HepG2 (cell line): ENCODE measurements around the gene ADGRV1. TPM values are rescaled to one million over a fixed set of nuclear protein-coding genes. Genes with fewer than 3 reads are reported as not detected.
"Not testable (repeated sequence)": the region's sequence is repeated elsewhere in the genome, so short reads cannot be mapped to it uniquely, and the experiment has no call there.

Experiments used
- ATAC-seq: fragments of 200-7000 bp; cut with Tn5 transposase; 3 replicates; pipeline ENCODE4 v1.9.1; 2020; ENCODE audit warnings: mild to moderate bottlenecking, moderate library complexity
- BruUV-seq: library from RNA; stranded (reverse); fragments of 400-500 nt; replicated peaks from 2 replicates; lab custom pipeline; 2021; lab: Mats Ljungman, UMichigan
- CTCF ChIA-PET: fragments of 300-600 bp; formaldehyde crosslinking; extraction: SDS; loops from one replicate; lab custom pipeline; 2021; ENCODE audit warnings: low total read pairs, inconsistent platforms, low intra/inter-chr PET ratio; lab: Yijun Ruan, JAX
- POLR2A ChIA-PET: fragments of 350-600 bp; sonication (Branson Sonifier 250); formaldehyde crosslinking; loops from one replicate; lab custom pipeline; 2020; ENCODE audit warnings: antibody characterized with exemption, inconsistent platforms; lab: Yijun Ruan, JAX
- DNase-seq: peaks from one replicate; pipeline ENCODE4 v3.0.0-alpha.2; 2015; ENCODE audit warnings: low spot score
- FAIRE-seq: peaks from 3 replicates; lab custom pipeline; 2011; peaks lifted over from hg19 to GRCh38; lab: Jason Lieb, UNC
- H2AFZ ChIP-seq: one replicate; pipeline ENCODE4 v1.6.1; 2011; ENCODE audit warnings: low read length, inconsistent platforms
- H3K27ac ChIP-seq: fragments of 300-600 bp; 3 replicates; pipeline ENCODE4 v1.8.0; 2011; ENCODE audit warnings: mixed run types, mild to moderate bottlenecking, mixed read lengths, low read length, inconsistent platforms; ENCODE audit not compliant: insufficient read depth; ENCODE audit errors: extremely low read length
- H3K27me3 ChIP-seq, 2 experiments: fragments of 200-600 bp in 1 of 2; 2 replicates in 1 of 2; 3 replicates in 1 of 2; pipeline versions ENCODE4 v1.6.0 to v1.8.0; 2011; ENCODE audit warnings: low read length in 2 of 2, mild to moderate bottlenecking in 2 of 2, moderate library complexity in 2 of 2, inconsistent platforms in 1 of 2; ENCODE audit not compliant: insufficient read depth in 2 of 2, control insufficient read depth in 1 of 2
- H3K36me3 ChIP-seq, 2 experiments: fragments of 200-600 bp in 1 of 2; replicated peaks in 1 of 2; 2 replicates in 1 of 2; 3 replicates in 1 of 2; pipeline versions ENCODE4 v1.5.1 to v1.8.0; 2011; ENCODE audit warnings: low read length in 2 of 2, inconsistent platforms in 1 of 2; ENCODE audit not compliant: insufficient read depth in 2 of 2, control insufficient read depth in 1 of 2
- H3K4me1 ChIP-seq: 2 replicates; pipeline ENCODE4 v1.5.1; 2012; ENCODE audit warnings: low read length, inconsistent platforms; ENCODE audit not compliant: insufficient read depth
- H3K4me2 ChIP-seq: 2 replicates; pipeline ENCODE4 v1.6.0; 2011; ENCODE audit warnings: low read depth, low read length, inconsistent platforms
- H3K4me3 ChIP-seq, 3 experiments: fragments of 200-600 bp in 1 of 3; sonication (generic), shearing (Covaris generic) in 1 of 3; replicated peaks in 1 of 3; 2 replicates each; pipeline ENCODE4 v1.5.1; 2011 to 2016; ENCODE audit warnings: low read length in 3 of 3, inconsistent platforms in 2 of 3, low read depth in 2 of 3, mild to moderate bottlenecking in 2 of 3, control low read depth in 1 of 3, mixed read lengths in 1 of 3; ENCODE audit not compliant: insufficient read depth in 1 of 3
- H3K79me2 ChIP-seq: one replicate; pipeline ENCODE4 v1.6.1; 2011; ENCODE audit warnings: low read length, inconsistent platforms; ENCODE audit not compliant: insufficient read depth
- H3K9ac ChIP-seq: 2 replicates; pipeline ENCODE4 v1.6.0; 2011; ENCODE audit warnings: mild to moderate bottlenecking, low read depth, low read length, inconsistent platforms; ENCODE audit not compliant: insufficient read depth
- H3K9me3 ChIP-seq: 2 replicates; pipeline ENCODE4 v1.5.1; 2012; ENCODE audit warnings: mild to moderate bottlenecking, low read length
- H4K20me1 ChIP-seq: 2 replicates; pipeline ENCODE4 v1.6.0; 2011; ENCODE audit warnings: inconsistent platforms, mild to moderate bottlenecking, low read length, moderate library complexity; ENCODE audit not compliant: insufficient read depth
- EEA1 ChIP-seq: sonication (generic); formaldehyde crosslinking; IDR thresholded peaks from 2 replicates; pipeline ENCODE4 v1.5.1; 2020; ENCODE audit warnings: mild to moderate bottlenecking, missing genetic modification reagents, borderline replicate concordance
- IRF2 ChIP-seq: IDR thresholded peaks from 2 replicates; pipeline ENCODE4 v1.6.1; 2018; ENCODE audit warnings: missing genetic modification reagents, missing compliant biosample characterization
- NCOA5 ChIP-seq: sonication (generic); formaldehyde crosslinking; IDR thresholded peaks from 2 replicates; pipeline ENCODE4 v1.4.0; 2020; ENCODE audit warnings: missing genetic modification reagents
- ZNF557 ChIP-seq: sonication (generic); formaldehyde crosslinking; IDR thresholded peaks from 2 replicates; pipeline ENCODE4 v1.4.0; 2020; ENCODE audit warnings: missing genetic modification reagents
- ZNF660 ChIP-seq: sonication (generic); formaldehyde crosslinking; IDR thresholded peaks from 2 replicates; pipeline ENCODE4 v1.5.1; 2020; ENCODE audit warnings: mild to moderate bottlenecking, low read depth, missing genetic modification reagents, borderline replicate concordance
- ZNF841 ChIP-seq: sonication (generic); formaldehyde crosslinking; IDR thresholded peaks from 2 replicates; pipeline ENCODE4 v1.8.1; 2023; ENCODE audit warnings: missing genetic modification reagents, borderline replicate concordance
- ZNF883 ChIP-seq: sonication (generic); formaldehyde crosslinking; IDR thresholded peaks from 2 replicates; pipeline ENCODE4 v1.5.1; 2020; ENCODE audit warnings: mild to moderate bottlenecking, missing genetic modification reagents; ENCODE audit errors: not compliant biosample characterization
- WGBS: methylation state at CpG from one replicate; pipeline ENCODE4 v1.1.6; 2017; ENCODE audit warnings: low lambda C conversion rate; 5-methylcytosine and 5-hydroxymethylcytosine counted together
- in situ Hi-C: cut with HindIII; loops from 2 replicates; pipeline ENCODE4 v1.10.0; 2017; ENCODE audit warnings: low pct_unique_long_range_greater_than_20kb; ENCODE audit not compliant: extremely low pct_ligation_motif_present
- intact Hi-C: fragments of 100-400 bp; cut with micrococcal nuclease; formaldehyde crosslinking; loops from one replicate; pipeline ENCODE4 v1.10.0; 2022; ENCODE audit not compliant: unreplicated experiment
- polyA plus RNA-seq, 8 experiments: library from polyadenylated mRNA; depleted of rRNA in 3 of 8; stranded (reverse) in 7 of 8; unstranded in 1 of 8; fragments of >200 nt; fragmentation: Illumina TruSeq in 4 of 8; extraction: Trizol in 4 of 8; gene quantifications; 2 replicates each; pipeline versions ENCODE4 v1.2.1 to v1.2.3, GENCODE V29; 2011 to 2016; ENCODE audit warnings: low read depth in 4 of 8, missing spikeins in 1 of 8, mixed read lengths in 1 of 8; ENCODE audit not compliant: insufficient read depth in 1 of 8
- total RNA-seq, 5 experiments: library from RNA; depleted of rRNA; stranded (reverse); fragments of >200 nt; fragmentation: Illumina TruSeq; extraction: Trizol; gene quantifications; 2 replicates each; pipeline ENCODE4 v1.2.3, GENCODE V29; 2016; ENCODE audit warnings: low read depth in 1 of 5
- TF ChIP-seq, protein P1 (sequence below): sonication (generic); formaldehyde crosslinking; conservative IDR thresholded peaks from 2 replicates; pipeline ENCODE4 v1.8.0; 2022; ENCODE audit warnings: missing genetic modification reagents

ADGRV1 gene
- total and polyA plus RNA-seq, 2 of the 13 experiments (the other 11 are each of a cell fraction or from before 2014, with no cell fraction given) = 1.7 to 3.9 TPM

DNA sequence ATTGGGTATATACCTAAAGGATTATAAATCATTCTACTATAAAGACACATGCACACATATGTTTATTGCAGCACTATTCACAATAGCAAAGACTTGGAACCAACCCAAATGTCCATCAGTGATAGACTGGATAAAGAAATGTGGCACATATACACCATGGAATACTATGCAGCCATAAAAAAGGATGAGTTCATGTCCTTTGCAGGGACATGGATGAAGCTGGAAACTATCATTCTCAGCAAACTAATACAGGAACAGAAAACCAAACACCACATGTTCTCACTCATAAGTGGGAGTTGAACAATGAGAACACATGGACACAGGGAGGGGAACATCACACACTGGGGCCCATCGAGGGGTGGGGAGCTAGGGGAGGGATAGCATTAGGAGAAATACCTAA lies 482.5 kb downstream of the ADGRV1 start:
- H4K20me1 ChIP-seq, H3K4me3 ChIP-seq, DNase-seq, ATAC-seq, in situ Hi-C loops, POLR2A ChIA-PET, H3K79me2 ChIP-seq, H3K36me3 ChIP-seq, H2AFZ ChIP-seq, H3K27me3 ChIP-seq, H3K4me2 ChIP-seq, CTCF ChIA-PET, H3K9ac ChIP-seq, intact Hi-C loops, BruUV-seq, H3K27ac ChIP-seq, FAIRE-seq, H3K9me3 ChIP-seq: not testable (repeated sequence)
- peaks cover 13% of the 10 kb centered on the region for H3K4me1 ChIP-seq
- WGBS = 93% methylated on average over 1 of the region's 1 CpG

DNA sequence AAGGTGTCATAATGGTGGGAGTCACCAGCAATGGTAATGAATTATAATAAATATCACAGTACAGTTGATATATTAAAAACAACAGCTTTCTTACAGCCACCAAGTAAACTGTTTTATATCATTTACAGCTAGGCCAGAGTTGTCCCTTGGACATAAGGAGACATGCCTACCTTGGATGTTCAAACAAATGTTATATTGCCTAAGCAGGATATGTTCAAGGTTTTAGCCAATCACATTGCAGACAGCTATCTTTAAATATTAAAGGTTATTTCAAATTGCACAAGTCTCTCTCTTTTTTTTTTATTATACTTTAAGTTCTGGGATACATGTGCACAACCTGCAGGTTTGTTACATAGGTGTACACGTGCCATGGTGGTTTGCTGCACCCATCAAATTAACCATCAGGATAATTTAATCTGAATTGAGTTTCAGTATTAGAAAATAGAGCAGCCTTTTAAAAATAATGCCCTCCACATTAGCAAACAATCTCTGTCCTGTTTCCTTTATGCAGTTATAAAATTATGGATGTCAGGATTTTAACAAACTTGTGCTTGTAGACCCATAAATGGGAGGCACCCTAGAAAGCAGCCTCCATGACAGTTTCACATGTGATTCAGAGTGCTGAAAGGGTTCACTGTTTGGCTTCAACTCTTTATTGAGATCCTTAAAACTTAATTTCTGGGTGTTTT lies 483.8 kb downstream of the ADGRV1 start:
- TF ChIP-seq, protein P1, sequence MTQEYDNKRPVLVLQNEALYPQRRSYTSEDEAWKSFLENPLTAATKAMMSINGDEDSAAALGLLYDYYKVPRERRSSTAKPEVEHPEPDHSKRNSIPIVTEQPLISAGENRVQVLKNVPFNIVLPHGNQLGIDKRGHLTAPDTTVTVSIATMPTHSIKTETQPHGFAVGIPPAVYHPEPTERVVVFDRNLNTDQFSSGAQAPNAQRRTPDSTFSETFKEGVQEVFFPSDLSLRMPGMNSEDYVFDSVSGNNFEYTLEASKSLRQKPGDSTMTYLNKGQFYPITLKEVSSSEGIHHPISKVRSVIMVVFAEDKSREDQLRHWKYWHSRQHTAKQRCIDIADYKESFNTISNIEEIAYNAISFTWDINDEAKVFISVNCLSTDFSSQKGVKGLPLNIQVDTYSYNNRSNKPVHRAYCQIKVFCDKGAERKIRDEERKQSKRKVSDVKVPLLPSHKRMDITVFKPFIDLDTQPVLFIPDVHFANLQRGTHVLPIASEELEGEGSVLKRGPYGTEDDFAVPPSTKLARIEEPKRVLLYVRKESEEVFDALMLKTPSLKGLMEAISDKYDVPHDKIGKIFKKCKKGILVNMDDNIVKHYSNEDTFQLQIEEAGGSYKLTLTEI (CRISPR knock-in tag) = no peak
- TF ChIP-seq ZNF883 (CRISPR knock-in tag) (no peak), ZNF557 (CRISPR knock-in tag) (no peak), EEA1 (CRISPR knock-in tag) (no peak), ZNF841 (no peak), ZNF660 (no peak), NCOA5 (CRISPR knock-in tag) (no peak), IRF2 (CRISPR knock-in tag) (no peak)
- intact Hi-C loops = no loop called here
- H3K9ac ChIP-seq = no peak overlapping the region
- H3K9me3 ChIP-seq = no peaks in the 10 kb centered on the region
- FAIRE-seq = no peak
- no peak overlapping the region for H2AFZ ChIP-seq
- DNase-seq = no peak
- no peaks in the 10 kb centered on the region for H3K36me3 ChIP-seq
- ChIA-PET CTCF (no interaction called here), POLR2A (no interaction called here)
- H3K4me2 ChIP-seq = no peak overlapping the region
- ATAC-seq = no peak
- BruUV-seq = no TSS peak
- peaks cover 13% of the 10 kb centered on the region for H3K4me1 ChIP-seq
- no peak overlapping the region for H3K4me3 ChIP-seq
- no peaks in the 10 kb centered on the region for H3K27me3 ChIP-seq
- H4K20me1 ChIP-seq = no peaks in the 10 kb centered on the region
- in situ Hi-C loops = no loop called here
- no peaks in the 10 kb centered on the region for H3K79me2 ChIP-seq
- no peak overlapping the region for H3K27ac ChIP-seq
- 48% methylated on average over 1 of the region's 1 CpG for WGBS
